Right cardiac atrium (tissue), 5 donors: Measurements from ENCODE around the gene ADGRL1. TPM values are rescaled to one million over a fixed set of nuclear protein-coding genes. Genes with fewer than 3 reads are reported as not detected.
"Not testable (repeated sequence)": the region's sequence is repeated elsewhere in the genome, so short reads cannot be mapped to it uniquely, and the experiment has no call there.

Source experiments
- ATAC-seq, 2 donors: fragments of 200-7000 bp; cut with Tn5 transposase; one replicate each; pipeline versions ENCODE4 v1.8.0 to v1.9.1; 2020; ENCODE audit warnings: moderate library complexity in 2 of 2, mild to moderate bottlenecking in 1 of 2
- DNase-seq, 3 donors: peaks; one replicate each; pipeline ENCODE4 v3.0.0-alpha.2; 2020
- H3K27ac ChIP-seq: one replicate; pipeline ENCODE4 v1.5.1; 2013; ENCODE audit warnings: mild to moderate bottlenecking, low read length, control low read depth, moderate library complexity
- H3K27me3 ChIP-seq: one replicate; pipeline ENCODE4 v1.6.1; 2013; ENCODE audit not compliant: control insufficient read depth, insufficient read depth
- H3K4me1 ChIP-seq: one replicate; pipeline ENCODE4 v1.6.1; 2013; ENCODE audit warnings: low read length; ENCODE audit not compliant: control insufficient read depth, insufficient read depth
- H3K4me3 ChIP-seq: one replicate; pipeline ENCODE4 v1.5.1; 2013; ENCODE audit warnings: low read length, control low read depth
- H3K9me3 ChIP-seq: one replicate; pipeline ENCODE4 v1.6.1; 2013; ENCODE audit warnings: low read length; ENCODE audit not compliant: control insufficient read depth
- WGBS: extraction: QIAGEN DNeasy Blood & Tissue Kit; methylation state at CpG from one replicate; pipeline ENCODE4 v1.1.7; 2013; 5-methylcytosine and 5-hydroxymethylcytosine counted together
- intact Hi-C, 4 donors: fragments of 100-400 bp; cut with DNase I; formaldehyde crosslinking; loops; one replicate each; pipeline versions ENCODE4 v1.11.0 to v1.14.0; 2022 to 2023
- long read RNA-seq, 4 donors: library from polyadenylated mRNA; unstranded; transcript quantifications; one replicate each; pipeline ENCODE4 v2.0.0, GENCODE V29; 2020 to 2021
- polyA plus RNA-seq: library from polyadenylated mRNA; stranded (reverse); fragments of 200-250 nt; gene quantifications from one replicate; pipeline ENCODE4 v1.2.3, GENCODE V29; 2013
- total RNA-seq, 4 donors: library from RNA; stranded (reverse); fragmentation: NEBNext Ultra II Directional; extraction: Animal tissue kit (Norgen Biotek cat#: 25700); gene quantifications; one replicate each; pipeline ENCODE4 v1.2.1, GENCODE V29; 2021
- donor health status: healthy with polysubstance abuse.
- donor health status: DM: no; HTN: yes; CAD: no.
- donor health status: DM: no; HTN: no; CAD: no.
- donor health status: DM: no; HTN: yes; CAD: no; lungs with severe emphysema.
- donor health status: DM: yes; HTN: yes; CAD: no.

ADGRL1 gene
- total RNA-seq: 10 to 100 TPM; 28.4 to 36.9 (median 34.0) TPM
- 20.1 TPM for polyA plus RNA-seq
- long read RNA-seq, donor 1, partial matches to known transcripts: 3 of 30 reads
- long read RNA-seq, donor 1, other reads (novel, unspliced or antisense): 27 of 30 reads
- long read RNA-seq, donor 2, partial matches to known transcripts: 1 of 18 reads
- long read RNA-seq, donor 2, other reads (novel, unspliced or antisense): 16 of 18 reads
- long read RNA-seq, donor 3, partial matches to known transcripts: 0 of 12 reads
- long read RNA-seq, donor 3, other reads (novel, unspliced or antisense): 12 of 12 reads
- long read RNA-seq, donor 4, partial matches to known transcripts: 2 of 19 reads
- long read RNA-seq, donor 4, other reads (novel, unspliced or antisense): 17 of 19 reads

DNA sequence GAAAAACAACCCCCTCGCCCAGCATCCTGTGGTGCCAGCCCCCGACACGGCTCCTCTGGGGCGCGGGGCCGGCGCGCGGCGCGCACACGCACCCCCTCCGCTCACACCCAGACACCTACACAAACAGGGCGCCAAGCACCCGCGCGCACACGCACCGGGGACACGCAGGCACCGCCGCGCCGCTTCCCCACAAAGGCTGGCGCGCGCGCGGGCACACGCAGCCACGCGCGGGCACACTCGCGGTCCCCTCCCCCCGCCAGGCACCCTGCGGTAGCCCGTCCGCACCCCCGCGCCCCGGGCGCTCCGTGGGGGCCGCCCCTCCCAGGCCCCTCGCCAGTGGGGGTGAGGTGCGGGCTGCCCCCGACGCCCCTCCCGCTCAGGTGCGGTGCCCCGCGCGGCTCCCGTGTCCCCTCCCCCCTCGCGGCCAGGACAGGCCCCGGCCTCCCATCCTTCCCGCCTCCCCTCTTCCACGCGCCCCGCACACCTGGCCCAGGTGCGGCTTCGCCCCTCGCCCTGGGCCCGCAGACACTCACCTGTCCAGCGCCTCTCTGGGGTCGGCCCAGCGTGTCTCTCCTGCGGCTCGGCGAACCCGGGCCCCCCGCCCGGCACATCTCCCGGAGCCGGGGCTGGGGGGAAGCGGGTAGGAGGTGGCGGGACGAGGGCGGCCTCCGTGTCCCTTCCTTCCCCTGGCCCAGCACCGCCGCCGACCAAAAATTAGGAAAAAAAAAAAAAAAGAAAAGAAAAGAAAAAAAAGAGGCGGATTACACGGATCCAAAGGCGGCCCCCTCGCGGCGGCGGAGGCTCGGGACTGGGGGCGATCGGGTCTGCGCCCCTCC is at the start of gene ADGRL1:
TSS of gene ADGRL1 (minus strand) at position 718 of the 836 bp plus-strand sequence. CDS start 22,567 bp downstream, outside the sequence.
- intact Hi-C loops, H3K9me3 ChIP-seq, ATAC-seq, H3K4me1 ChIP-seq, H3K27me3 ChIP-seq: not testable (repeated sequence)
- under 1% methylated on average over 95 of the region's 96 CpGs for WGBS
- H3K27ac ChIP-seq: peak within 1 kb of the TSS; percentile 61
- peak in 1 of 3 donors; percentile 75 for DNase-seq
- H3K4me3 ChIP-seq: peak within 1 kb of the TSS; percentile 91

DNA sequence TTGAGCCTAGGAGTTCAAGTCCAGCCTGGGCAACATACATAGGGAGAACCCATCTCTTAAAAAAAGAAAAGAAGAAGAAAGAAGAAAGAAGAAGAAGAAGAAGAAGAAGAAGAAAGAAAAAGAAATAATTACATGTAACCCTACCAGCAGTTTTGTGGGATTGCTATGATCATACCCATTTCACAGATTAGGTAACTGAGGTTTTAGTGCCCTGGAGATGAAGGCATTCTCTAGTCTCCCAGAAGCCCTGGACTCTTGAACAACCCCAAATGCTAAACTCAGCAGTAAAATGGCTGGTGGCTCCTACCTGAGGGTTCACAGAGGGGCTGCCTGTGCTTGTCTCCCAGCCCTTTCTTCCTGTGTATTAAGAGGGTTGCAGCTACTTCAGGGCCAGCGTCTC is 49.3 kb upstream of the ADGRL1 start:
- H3K9me3 ChIP-seq, H3K27ac ChIP-seq, H3K4me1 ChIP-seq, H3K27me3 ChIP-seq, H3K4me3 ChIP-seq, intact Hi-C loops, DNase-seq, ATAC-seq: not testable (repeated sequence)
- WGBS: 63% methylated on average over 1 of the region's 1 CpG

DNA sequence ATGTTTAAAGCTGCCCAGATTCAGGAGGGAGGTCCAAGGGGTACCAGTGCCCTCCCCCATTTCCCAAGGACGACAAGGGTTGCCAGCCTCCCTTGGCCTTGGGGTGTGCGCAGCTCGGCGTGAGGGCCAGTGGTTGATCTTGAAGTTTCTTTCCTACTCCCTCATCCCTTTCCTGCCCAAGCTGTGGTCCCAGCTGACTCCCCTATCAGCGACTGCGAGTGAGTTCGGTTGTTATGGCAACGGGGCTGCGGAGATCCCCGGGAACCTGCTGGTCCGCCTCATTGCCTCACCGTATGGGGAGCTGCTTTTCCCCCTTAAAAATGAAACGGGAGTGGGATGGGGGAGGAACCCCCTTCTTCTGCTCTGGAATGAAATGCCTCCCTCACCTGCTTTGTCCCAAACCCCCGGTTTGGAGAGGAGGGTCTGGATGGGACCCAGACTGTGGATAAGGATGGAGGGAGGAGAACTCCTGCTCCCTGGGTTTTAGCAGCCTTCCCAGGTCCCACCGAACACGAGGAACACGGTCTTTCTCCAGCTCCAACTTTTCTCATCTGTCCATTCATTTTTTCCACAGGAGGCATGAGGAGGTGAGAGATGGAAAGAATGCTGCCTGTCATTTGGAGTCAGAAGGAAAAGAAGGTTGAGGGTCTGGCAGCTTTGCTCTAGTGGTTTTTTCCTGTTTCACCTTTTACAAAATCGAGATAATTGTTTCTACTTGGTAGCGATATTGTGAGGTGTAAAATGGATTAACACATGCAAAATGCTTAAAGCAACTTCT is 48.0 kb upstream of the ADGRL1 start:
- DNase-seq, intact Hi-C loops, H3K4me3 ChIP-seq, H3K27me3 ChIP-seq, H3K27ac ChIP-seq, H3K4me1 ChIP-seq, H3K9me3 ChIP-seq: not testable (repeated sequence)
- 8% methylated on average over 19 of the region's 19 CpGs for WGBS
- peak in 1 of 2 donors; percentile 36 for ATAC-seq

DNA sequence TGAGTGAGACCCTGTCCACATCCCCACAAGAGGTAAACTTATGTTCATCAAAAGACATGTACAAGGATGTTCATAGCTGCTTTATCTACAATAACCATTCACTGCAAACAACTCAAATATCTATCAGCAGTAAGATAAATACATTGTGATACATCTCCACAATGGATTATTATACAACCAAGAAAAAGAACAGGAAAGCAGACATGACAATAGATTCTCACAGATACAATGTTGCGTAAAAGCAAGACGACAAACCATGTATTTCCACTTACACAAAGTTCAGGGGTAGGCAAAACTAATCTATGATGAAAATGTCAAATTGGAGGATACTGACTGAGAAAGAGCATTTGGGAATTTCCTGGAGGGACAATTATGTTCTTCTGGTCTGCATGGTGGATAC is 46.2 kb upstream of the ADGRL1 start:
- DNase-seq, H3K4me1 ChIP-seq, H3K27me3 ChIP-seq, H3K27ac ChIP-seq, H3K9me3 ChIP-seq, H3K4me3 ChIP-seq, intact Hi-C loops, ATAC-seq: not testable (repeated sequence)
- WGBS: 90% methylated on average over 2 of the region's 2 CpGs

DNA sequence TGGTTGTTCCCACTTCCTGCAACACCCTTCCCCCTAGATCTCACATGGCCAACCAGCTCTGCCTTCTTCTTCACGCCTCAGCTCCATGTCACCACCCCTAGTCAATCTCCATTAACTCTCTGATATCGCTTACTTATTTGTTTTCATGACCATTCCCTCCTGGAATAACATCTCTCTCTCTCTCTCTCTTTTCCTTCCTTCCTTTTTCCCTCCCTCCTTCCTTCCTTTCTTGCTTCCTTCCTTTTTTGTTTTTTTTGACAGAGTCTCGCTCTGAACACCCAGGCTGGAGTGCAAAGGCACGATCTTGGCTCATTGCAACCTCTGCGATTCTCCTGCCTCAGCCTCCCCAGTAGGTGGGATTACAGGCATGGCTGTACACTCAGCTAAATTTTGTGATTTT is 44.9 kb upstream of the ADGRL1 start:
- Histone ChIP-seq H3K27ac (no peak overlapping the region), H3K4me3 (no peak overlapping the region), H3K4me1 (no peaks in the 10 kb centered on the region), H3K9me3 (no peaks in the 10 kb centered on the region), H3K27me3 (no peaks in the 10 kb centered on the region)
- intact Hi-C loops: no loop called here
- no peak for ATAC-seq
- no peak for DNase-seq
- 61% methylated on average over 5 of the region's 5 CpGs for WGBS

DNA sequence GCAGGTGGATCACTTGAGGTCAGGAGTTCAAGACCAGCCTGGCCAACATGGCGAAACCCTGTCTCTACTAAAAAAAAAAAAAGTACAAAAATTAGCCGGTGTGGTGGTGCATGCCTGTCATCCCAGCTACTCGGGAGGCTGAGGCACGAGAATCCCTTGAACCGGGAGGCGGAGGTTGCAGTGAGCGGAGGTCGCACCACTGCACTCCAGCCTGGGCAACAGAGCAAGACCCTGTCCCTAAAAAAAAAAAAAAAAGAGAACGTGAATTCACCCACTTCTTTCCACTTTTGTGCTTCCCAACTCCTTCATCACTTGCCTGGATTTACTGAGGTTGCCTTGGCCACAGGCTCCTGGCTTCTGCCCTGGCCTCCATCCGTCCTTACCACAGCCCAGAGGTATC is 44.3 kb upstream of the ADGRL1 start:
- WGBS: 84% methylated on average over 10 of the region's 10 CpGs
- DNase-seq, H3K4me1 ChIP-seq, H3K27me3 ChIP-seq, ATAC-seq, H3K27ac ChIP-seq, intact Hi-C loops, H3K4me3 ChIP-seq, H3K9me3 ChIP-seq: not testable (repeated sequence)

DNA sequence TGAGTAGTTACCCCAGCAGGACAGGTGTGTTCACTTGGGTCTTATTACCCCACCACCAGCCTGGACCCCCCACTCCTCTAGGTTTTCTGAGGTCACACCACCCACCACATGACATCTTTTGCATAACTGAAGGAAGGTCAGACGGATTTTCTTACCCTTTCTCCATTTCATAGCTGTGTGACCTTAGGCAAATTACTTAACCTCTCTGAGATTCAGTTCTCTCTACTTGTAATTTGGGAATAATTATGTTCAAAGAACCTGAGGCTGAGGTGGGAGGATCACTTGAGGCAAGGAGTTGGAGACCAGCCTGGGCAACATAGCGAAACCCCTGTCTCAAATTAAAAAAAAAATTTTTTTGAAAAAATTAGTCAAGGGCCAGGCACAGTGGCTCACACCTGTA is 43.9 kb upstream of the ADGRL1 start:
- WGBS: 77% methylated on average over 2 of the region's 2 CpGs
- H3K27ac ChIP-seq, H3K27me3 ChIP-seq, intact Hi-C loops, H3K4me1 ChIP-seq, ATAC-seq, H3K9me3 ChIP-seq, H3K4me3 ChIP-seq, DNase-seq: not testable (repeated sequence)

DNA sequence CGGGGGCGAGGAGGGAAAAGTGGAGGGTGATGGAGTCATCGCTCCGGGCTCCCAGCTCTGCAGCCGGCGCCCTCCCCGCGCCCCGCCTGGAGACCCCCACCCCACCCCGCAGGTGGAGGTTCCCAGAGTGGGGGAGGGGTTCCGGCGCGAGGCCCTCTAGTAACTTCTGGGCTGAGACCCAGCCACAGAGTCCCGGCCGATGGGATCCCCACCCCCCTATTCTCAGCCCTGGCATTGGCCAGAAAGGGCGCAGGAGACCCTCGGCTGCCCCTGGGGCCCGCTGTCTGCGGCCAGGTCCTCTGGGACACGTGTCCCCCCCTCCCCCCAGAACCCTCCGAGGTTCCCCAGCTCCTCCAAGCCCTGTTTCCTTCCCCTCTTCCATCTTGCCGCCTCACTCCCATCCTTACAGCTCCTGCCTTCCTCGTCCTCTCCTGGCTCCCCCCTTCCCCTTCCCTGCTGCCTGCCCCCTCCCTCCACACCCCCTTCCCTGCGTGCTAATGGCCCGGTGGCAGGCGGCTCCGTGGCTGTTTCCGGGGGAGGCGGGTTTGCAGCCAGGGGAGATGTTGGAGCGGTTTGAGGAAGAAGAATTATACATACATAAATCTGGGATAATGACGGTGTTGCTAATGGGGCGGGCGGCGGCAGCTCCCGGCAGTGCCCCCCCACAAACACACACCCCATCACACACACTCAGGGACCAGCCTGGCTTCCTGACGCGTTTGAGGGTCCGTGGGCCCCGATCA is 43.2 kb upstream of the ADGRL1 start:
- H3K4me1 ChIP-seq, intact Hi-C loops, H3K9me3 ChIP-seq, H3K27me3 ChIP-seq, H3K27ac ChIP-seq: not testable (repeated sequence)
- DNase-seq (peak; percentile 22 to 71 (median 61)), ATAC-seq (peak; percentile 53 to 59)
- 2% methylated on average over 39 of the region's 39 CpGs for WGBS
- H3K4me3 ChIP-seq: peak overlapping the region; percentile 63

DNA sequence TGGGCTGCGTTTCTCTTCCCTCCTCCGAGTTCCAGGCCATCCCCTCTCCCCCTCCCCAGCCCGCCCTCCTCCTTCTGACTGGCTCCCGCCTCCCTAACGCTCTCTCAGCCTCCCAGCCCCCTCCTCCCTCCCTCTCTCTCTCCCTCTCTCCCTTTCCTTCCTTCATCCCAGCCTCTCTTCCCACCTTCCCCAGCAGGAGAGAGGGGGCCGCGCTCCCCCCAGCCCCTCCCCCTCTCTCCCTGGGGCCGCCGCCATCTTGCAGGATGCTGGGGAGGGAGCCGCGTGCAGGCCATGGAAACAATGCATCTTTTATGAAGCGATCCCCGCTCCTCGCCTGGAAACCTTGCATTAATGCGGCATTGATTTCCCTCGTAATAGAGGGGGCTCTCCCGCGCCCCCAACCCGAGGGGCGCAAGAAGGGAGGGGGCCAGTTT is 42.6 kb upstream of the ADGRL1 start:
- Histone ChIP-seq H3K9me3 (no peaks in the 10 kb centered on the region), H3K27ac (no peak overlapping the region), H3K4me1 (no peaks in the 10 kb centered on the region), H3K4me3 (peak overlapping the region; percentile 63), H3K27me3 (no peaks in the 10 kb centered on the region)
- DNase-seq: peak; percentile 41 to 84 (median 79)
- intact Hi-C loops: no loop called here
- peak; percentile 76 to 81 for ATAC-seq
- under 1% methylated on average over 20 of the region's 20 CpGs for WGBS
